HFFc6 (cell line): ENCODE measurements around the gene LTBP3. TPM values are rescaled to one million over a fixed set of nuclear protein-coding genes. Genes with fewer than 3 reads are reported as not detected.

Experiments
- DNase-seq: peaks from one replicate; pipeline ENCODE4 v3.0.0-alpha.2; 2018
- H3K27ac Mint-ChIP-seq: 2 replicates; pipeline ENCODE4 v1.8.0; 2020; ENCODE audit warnings: mild to moderate bottlenecking, mixed read lengths
- H3K27me3 Mint-ChIP-seq: 2 replicates; pipeline ENCODE4 v1.8.0; 2021; ENCODE audit warnings: mild to moderate bottlenecking, moderate library complexity, mixed read lengths; ENCODE audit not compliant: insufficient read depth
- H3K36me3 Mint-ChIP-seq: 2 replicates; pipeline ENCODE4 v1.8.0; 2021; ENCODE audit warnings: low read depth, mixed read lengths
- H3K4me1 Mint-ChIP-seq: 2 replicates; pipeline ENCODE4 v1.8.0; 2020; ENCODE audit warnings: low read depth, mixed read lengths
- H3K4me3 Mint-ChIP-seq: 2 replicates; pipeline ENCODE4 v1.8.0; 2020; ENCODE audit warnings: mild to moderate bottlenecking, moderate library complexity, mixed read lengths
- H3K9me3 Mint-ChIP-seq: 2 replicates; pipeline ENCODE4 v1.8.0; 2020; ENCODE audit warnings: mild to moderate bottlenecking, mixed read lengths
- total RNA-seq, 6 experiments: library from RNA; stranded (reverse); fragmentation: NEBNext Ultra II Directional; extraction: Animal tissue kit (Norgen Biotek cat#: 25700); gene quantifications; 2 replicates in 1 of 6; 3 replicates in 5 of 6; pipeline ENCODE4 v1.2.3, GENCODE V29; 2021
- TF ChIP-seq, protein P1 (sequence below): fragments of 200-600 bp; sonication (generic); IDR thresholded peaks from 2 replicates; pipeline ENCODE4 v1.5.0; 2021; ENCODE audit warnings: antibody characterized with exemption, mild to moderate bottlenecking

The LTBP3 gene
- total RNA-seq, 6 experiments from 2014 or later = 64.0 to 78.1 (median 66.0) TPM

DNA sequence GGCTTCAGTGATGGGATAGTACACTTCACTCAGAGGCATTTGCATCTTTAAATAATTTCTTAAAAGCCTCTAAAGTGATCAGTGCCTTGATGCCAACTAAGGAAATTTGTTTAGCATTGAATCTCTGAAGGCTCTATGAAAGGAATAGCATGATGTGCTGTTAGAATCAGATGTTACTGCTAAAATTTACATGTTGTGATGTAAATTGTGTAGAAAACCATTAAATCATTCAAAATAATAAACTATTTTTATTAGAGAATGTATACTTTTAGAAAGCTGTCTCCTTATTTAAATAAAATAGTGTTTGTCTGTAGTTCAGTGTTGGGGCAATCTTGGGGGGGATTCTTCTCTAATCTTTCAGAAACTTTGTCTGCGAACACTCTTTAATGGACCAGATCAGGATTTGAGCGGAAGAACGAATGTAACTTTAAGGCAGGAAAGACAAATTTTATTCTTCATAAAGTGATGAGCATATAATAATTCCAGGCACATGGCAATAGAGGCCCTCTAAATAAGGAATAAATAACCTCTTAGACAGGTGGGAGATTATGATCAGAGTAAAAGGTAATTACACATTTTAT, 54.7 kb downstream of the LTBP3 start:
- Mint-ChIP-seq H3K4me3 (no peak overlapping the region), H3K27me3 (peaks cover 51% of the 10 kb centered on the region; the same call in 1 of the 2 replicates), H3K4me1 (peaks cover 49% of the 10 kb centered on the region), H3K36me3 (peaks cover 48% of the 10 kb centered on the region), H3K27ac (no peak overlapping the region), H3K9me3 (peaks cover 52% of the 10 kb centered on the region)
- TF ChIP-seq, protein P1, sequence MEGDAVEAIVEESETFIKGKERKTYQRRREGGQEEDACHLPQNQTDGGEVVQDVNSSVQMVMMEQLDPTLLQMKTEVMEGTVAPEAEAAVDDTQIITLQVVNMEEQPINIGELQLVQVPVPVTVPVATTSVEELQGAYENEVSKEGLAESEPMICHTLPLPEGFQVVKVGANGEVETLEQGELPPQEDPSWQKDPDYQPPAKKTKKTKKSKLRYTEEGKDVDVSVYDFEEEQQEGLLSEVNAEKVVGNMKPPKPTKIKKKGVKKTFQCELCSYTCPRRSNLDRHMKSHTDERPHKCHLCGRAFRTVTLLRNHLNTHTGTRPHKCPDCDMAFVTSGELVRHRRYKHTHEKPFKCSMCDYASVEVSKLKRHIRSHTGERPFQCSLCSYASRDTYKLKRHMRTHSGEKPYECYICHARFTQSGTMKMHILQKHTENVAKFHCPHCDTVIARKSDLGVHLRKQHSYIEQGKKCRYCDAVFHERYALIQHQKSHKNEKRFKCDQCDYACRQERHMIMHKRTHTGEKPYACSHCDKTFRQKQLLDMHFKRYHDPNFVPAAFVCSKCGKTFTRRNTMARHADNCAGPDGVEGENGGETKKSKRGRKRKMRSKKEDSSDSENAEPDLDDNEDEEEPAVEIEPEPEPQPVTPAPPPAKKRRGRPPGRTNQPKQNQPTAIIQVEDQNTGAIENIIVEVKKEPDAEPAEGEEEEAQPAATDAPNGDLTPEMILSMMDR = no peak
- peak; percentile 45 for DNase-seq

DNA sequence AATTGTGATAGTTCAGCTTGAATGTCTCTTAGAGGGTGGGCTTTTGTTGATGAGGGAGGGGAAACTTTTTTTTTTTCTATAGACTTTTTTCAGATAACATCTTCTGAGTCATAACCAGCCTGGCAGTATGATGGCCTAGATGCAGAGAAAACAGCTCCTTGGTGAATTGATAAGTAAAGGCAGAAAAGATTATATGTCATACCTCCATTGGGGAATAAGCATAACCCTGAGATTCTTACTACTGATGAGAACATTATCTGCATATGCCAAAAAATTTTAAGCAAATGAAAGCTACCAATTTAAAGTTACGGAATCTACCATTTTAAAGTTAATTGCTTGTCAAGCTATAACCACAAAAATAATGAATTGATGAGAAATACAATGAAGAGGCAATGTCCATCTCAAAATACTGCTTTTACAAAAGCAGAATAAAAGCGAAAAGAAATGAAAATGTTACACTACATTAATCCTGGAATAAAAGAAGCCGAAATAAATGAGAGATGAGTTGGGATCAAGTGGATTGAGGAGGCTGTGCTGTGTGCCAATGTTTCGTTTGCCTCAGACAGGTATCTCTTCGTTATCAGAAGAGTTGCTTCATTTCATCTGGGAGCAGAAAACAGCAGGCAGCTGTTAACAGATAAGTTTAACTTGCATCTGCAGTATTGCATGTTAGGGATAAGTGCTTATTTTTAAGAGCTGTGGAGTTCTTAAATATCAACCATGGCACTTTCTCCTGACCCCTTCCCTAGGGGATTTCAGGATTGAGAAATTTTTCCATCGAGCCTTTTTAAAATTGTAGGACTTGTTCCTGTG, 55.4 kb downstream of the LTBP3 start:
- Mint-ChIP-seq H3K9me3 (peaks cover 45% of the 10 kb centered on the region), H3K27me3 (peaks cover 44% of the 10 kb centered on the region; the same call in 1 of the 2 replicates), H3K4me3 (no peak overlapping the region), H3K4me1 (peaks cover 49% of the 10 kb centered on the region), H3K36me3 (peaks cover 45% of the 10 kb centered on the region), H3K27ac (no peak overlapping the region)
- TF ChIP-seq, protein P1 = no peak
- peak; percentile 61 for DNase-seq

DNA sequence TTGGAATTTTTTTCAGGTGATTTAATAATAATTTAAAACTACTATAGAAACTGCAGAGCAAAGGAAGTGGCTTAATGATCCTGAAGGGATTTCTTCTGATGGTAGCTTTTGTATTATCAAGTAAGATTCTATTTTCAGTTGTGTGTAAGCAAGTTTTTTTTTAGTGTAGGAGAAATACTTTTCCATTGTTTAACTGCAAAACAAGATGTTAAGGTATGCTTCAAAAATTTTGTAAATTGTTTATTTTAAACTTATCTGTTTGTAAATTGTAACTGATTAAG, 55.9 kb downstream of the LTBP3 start:
- H3K27ac Mint-ChIP-seq = no peak overlapping the region
- H3K9me3 Mint-ChIP-seq = peaks cover 39% of the 10 kb centered on the region
- TF ChIP-seq, protein P1 = no peak
- no peak overlapping the region for H3K4me3 Mint-ChIP-seq
- DNase-seq = no peak
- H3K4me1 Mint-ChIP-seq = peaks cover 47% of the 10 kb centered on the region
- H3K27me3 Mint-ChIP-seq = peaks cover 41% of the 10 kb centered on the region
- peaks cover 40% of the 10 kb centered on the region for H3K36me3 Mint-ChIP-seq

DNA sequence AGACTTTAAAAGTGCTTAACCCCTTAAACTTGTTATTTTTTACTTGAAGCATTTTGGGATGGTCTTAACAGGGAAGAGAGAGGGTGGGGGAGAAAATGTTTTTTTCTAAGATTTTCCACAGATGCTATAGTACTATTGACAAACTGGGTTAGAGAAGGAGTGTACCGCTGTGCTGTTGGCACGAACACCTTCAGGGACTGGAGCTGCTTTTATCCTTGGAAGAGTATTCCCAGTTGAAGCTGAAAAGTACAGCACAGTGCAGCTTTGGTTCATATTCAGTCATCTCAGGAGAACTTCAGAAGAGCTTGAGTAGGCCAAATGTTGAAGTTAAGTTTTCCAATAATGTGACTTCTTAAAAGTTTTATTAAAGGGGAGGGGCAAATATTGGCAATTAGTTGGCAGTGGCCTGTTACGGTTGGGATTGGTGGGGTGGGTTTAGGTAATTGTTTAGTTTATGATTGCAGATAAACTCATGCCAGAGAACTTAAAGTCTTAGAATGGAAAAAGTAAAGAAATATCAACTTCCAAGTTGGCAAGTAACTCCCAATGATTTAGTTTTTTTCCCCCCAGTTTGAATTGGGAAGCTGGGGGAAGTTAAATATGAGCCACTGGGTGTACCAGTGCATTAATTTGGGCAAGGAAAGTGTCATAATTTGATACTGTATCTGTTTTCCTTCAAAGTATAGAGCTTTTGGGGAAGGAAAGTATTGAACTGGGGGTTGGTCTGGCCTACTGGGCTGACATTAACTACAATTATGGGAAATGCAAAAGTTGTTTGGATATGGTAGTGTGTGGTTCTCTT, 56.5 kb downstream of the LTBP3 start:
- H3K4me1 Mint-ChIP-seq = peaks cover 47% of the 10 kb centered on the region
- peaks cover 38% of the 10 kb centered on the region for H3K27me3 Mint-ChIP-seq
- no peak overlapping the region for H3K4me3 Mint-ChIP-seq
- TF ChIP-seq, protein P1 = no peak
- peaks cover 34% of the 10 kb centered on the region for H3K36me3 Mint-ChIP-seq
- H3K27ac Mint-ChIP-seq = no peak overlapping the region
- H3K9me3 Mint-ChIP-seq = peaks cover 34% of the 10 kb centered on the region
- DNase-seq = peak; percentile 64

DNA sequence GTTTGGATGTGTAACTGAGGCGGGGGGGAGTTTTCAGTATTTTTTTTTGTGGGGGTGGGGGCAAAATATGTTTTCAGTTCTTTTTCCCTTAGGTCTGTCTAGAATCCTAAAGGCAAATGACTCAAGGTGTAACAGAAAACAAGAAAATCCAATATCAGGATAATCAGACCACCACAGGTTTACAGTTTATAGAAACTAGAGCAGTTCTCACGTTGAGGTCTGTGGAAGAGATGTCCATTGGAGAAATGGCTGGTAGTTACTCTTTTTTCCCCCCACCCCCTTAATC, 57.0 kb downstream of the LTBP3 start:
- H3K36me3 Mint-ChIP-seq = peaks cover 29% of the 10 kb centered on the region
- H3K27ac Mint-ChIP-seq = no peak overlapping the region
- H3K27me3 Mint-ChIP-seq = peaks cover 33% of the 10 kb centered on the region
- no peak overlapping the region for H3K4me3 Mint-ChIP-seq
- H3K4me1 Mint-ChIP-seq = peaks cover 47% of the 10 kb centered on the region
- TF ChIP-seq, protein P1 = no peak
- peaks cover 28% of the 10 kb centered on the region for H3K9me3 Mint-ChIP-seq
- DNase-seq = peak; percentile 40
